Ovary (tissue), 9 donors: ENCODE results near the gene IGF1R. TPM values are rescaled to one million over a fixed set of nuclear protein-coding genes. Genes with fewer than 3 reads are reported as not detected.

Source experiments
- DNase-seq, 5 donors: peaks; one replicate each; pipeline ENCODE4 v3.0.0-alpha.2; 2019 to 2020
- H3K27ac ChIP-seq, 2 donors: fragments of 200-600 bp; one replicate each; pipeline versions ENCODE4 v1.5.1 to v1.8.0; 2019 to 2022
- H3K27me3 ChIP-seq: fragments of 200-600 bp; one replicate; pipeline ENCODE4 v1.8.0; 2022
- H3K36me3 ChIP-seq: fragments of 200-600 bp; sonication (generic); one replicate; pipeline ENCODE4 v1.5.1; 2019
- H3K4me1 ChIP-seq: one replicate; pipeline ENCODE4 v1.8.1; 2013; ENCODE audit warnings: mild to moderate bottlenecking, moderate library complexity; ENCODE audit not compliant: insufficient read depth
- H3K4me3 ChIP-seq: fragments of 200-600 bp; sonication (generic); one replicate; pipeline ENCODE4 v1.5.1; 2017
- H3K9me3 ChIP-seq, 2 donors: fragments of 200-600 bp in 1 of 2; sonication (generic) in 1 of 2; one replicate each; pipeline versions ENCODE4 v1.5.1 to v1.8.1; 2013 to 2019; ENCODE audit warnings: mild to moderate bottlenecking in 1 of 2, moderate library complexity in 1 of 2
- EP300 ChIP-seq: sonication (generic); formaldehyde crosslinking; IDR thresholded peaks from one replicate; pipeline ENCODE4 v1.6.1; 2017; ENCODE audit warnings: antibody characterized with exemption
- POLR2A ChIP-seq: fragments of 450-650 bp; IDR thresholded peaks from one replicate; pipeline ENCODE4 v1.6.1; 2017; ENCODE audit warnings: antibody characterized with exemption, mild to moderate bottlenecking, moderate library complexity
- WGBS, 3 donors: extraction: QIAGEN DNeasy Blood & Tissue Kit in 1 of 3; methylation state at CpG; one replicate each; pipeline versions ENCODE4 v1.1.5 to v1.1.7; 2013 to 2017; 5-methylcytosine and 5-hydroxymethylcytosine counted together
- intact Hi-C, 4 donors: fragments of 100-400 bp; cut with DNase I; formaldehyde crosslinking; loops; one replicate each; pipeline versions ENCODE4 v1.11.0 to v1.15.1; 2022 to 2023
- polyA plus RNA-seq, 2 donors: library from polyadenylated mRNA; stranded (reverse); fragments of 200-250 nt in 1 of 2; fragments of 350-450 nt in 1 of 2; fragmentation: Illumina TruSeq in 1 of 2; extraction: RNeasy Lipid Tissue Mini Kit (QIAGEN cat#74804) in 1 of 2; gene quantifications; one replicate each; pipeline ENCODE4 v1.2.3, GENCODE V29; 2013 to 2014
- total RNA-seq, 7 donors: library from RNA; depleted of rRNA in 2 of 7; stranded (reverse); fragments of >200 nt in 2 of 7; fragmentation: NEBNext Ultra II Directional in 3 of 7; extraction: Animal tissue kit (Norgen Biotek cat#: 25700) in 3 of 7; gene quantifications; one replicate each; pipeline versions ENCODE4 v1.1.0 to v1.2.4, GENCODE V29; 2016 to 2023
- TF ChIP-seq, protein P1 (sequence below), 3 donors: fragments of 450-650 bp in 2 of 3; fragments of 200-600 bp in 1 of 3; IDR thresholded peaks; one replicate each; pipeline versions ENCODE4 v1.5.1 to v1.8.0; 2016 to 2022; ENCODE audit warnings: antibody characterized with exemption in 3 of 3, mild to moderate bottlenecking in 1 of 3
- donor health status: DM: no; HTN: no; CAD: no; lungs with moderate emphysema.
- donor health status: DM: no; HTN: no; CAD: no.
- donor health status: Bipolar disorder and iron deficiency.
- donor health status: DM: yes; HTN: yes; CAD: no.
- donor health status: DM: no; HTN: no; CAD: no.
- donor health status: DM: yes; HTN: yes; CAD: no.

Gene IGF1R
- total and polyA plus RNA-seq, 9 donors = 15.4 to 88.7 (median 68.9) TPM

DNA sequence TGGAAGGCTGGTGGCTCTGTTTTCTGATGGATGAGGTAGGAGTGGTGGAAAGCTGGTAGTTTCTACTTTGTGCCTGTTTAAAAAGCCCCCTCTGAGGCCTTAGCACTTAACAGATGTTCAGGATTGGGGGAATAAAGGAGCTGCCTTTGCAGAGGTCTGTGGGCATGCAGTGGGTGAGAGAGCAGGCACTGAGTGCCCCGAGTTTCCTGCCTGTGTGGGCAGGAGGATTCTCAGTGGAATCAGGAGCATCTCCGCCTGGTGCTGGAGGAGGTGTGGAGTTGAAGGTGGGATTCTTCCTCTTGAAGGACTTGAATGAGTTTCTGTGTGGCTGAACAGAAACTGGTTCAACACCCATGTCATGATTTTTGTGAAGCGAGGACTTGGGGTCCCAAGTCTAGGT is 74.3 kb downstream of the IGF1R start:
- Histone ChIP-seq H3K36me3 (no peaks in the 10 kb centered on the region), H3K4me3 (no peak overlapping the region), H3K9me3 (no peaks in the 10 kb centered on the region), H3K4me1 (peaks cover 23% of the 10 kb centered on the region), H3K27ac (no peak overlapping the region), H3K27me3 (no peaks in the 10 kb centered on the region)
- intact Hi-C loops = no loop called here
- no peak for DNase-seq
- WGBS, 3 donors = 83 to 89% (median 88%) methylated on average over 3 of the region's 3 CpGs
- TF ChIP-seq EP300 (no peak), POLR2A (no peak)
- TF ChIP-seq, protein P1, sequence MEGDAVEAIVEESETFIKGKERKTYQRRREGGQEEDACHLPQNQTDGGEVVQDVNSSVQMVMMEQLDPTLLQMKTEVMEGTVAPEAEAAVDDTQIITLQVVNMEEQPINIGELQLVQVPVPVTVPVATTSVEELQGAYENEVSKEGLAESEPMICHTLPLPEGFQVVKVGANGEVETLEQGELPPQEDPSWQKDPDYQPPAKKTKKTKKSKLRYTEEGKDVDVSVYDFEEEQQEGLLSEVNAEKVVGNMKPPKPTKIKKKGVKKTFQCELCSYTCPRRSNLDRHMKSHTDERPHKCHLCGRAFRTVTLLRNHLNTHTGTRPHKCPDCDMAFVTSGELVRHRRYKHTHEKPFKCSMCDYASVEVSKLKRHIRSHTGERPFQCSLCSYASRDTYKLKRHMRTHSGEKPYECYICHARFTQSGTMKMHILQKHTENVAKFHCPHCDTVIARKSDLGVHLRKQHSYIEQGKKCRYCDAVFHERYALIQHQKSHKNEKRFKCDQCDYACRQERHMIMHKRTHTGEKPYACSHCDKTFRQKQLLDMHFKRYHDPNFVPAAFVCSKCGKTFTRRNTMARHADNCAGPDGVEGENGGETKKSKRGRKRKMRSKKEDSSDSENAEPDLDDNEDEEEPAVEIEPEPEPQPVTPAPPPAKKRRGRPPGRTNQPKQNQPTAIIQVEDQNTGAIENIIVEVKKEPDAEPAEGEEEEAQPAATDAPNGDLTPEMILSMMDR (IDR thresholded peaks at IDR 0.05) = no peak

DNA sequence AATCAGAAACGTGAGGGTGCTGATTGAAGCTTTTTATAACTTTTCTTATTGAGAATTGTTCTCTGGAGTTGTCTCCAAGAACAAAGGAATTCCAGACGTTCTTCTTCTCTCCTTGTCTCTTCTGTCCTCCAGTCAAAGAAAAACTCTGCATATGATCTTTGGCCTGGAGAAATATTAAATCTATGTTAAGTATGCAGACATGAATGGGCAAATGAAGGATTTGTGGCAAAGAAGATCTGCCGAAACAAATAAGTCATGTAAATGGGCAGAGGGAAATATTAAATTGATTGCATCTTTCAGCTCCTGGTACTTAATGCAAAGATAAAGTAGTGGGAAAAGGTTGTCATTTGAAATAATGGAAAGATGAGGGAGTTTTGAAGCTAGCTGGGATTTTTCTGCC is 74.9 kb downstream of the IGF1R start:
- no peak overlapping the region for H3K27ac ChIP-seq
- no peaks in the 10 kb centered on the region for H3K36me3 ChIP-seq
- no peak overlapping the region for H3K4me3 ChIP-seq
- WGBS, 3 donors = 45 to 51% (median 50%) methylated on average over 3 of the region's 3 CpGs
- peaks cover 24% of the 10 kb centered on the region for H3K4me1 ChIP-seq
- no peak for TF ChIP-seq EP300
- TF ChIP-seq, protein P1 (IDR thresholded peaks at IDR 0.05) = no peak
- no peak for TF ChIP-seq POLR2A
- no peaks in the 10 kb centered on the region for H3K27me3 ChIP-seq
- intact Hi-C loops = no loop called here
- no peak for DNase-seq
- H3K9me3 ChIP-seq = no peaks in the 10 kb centered on the region

- Histone ChIP-seq H3K36me3 (no peaks in the 10 kb centered on the region), H3K27ac (no peak overlapping the region), H3K27me3 (no peaks in the 10 kb centered on the region), H3K4me1 (peaks cover 27% of the 10 kb centered on the region), H3K9me3 (no peaks in the 10 kb centered on the region), H3K4me3 (no peak overlapping the region)
- no peak for DNase-seq
- intact Hi-C loops = no loop called here
- no peak for TF ChIP-seq EP300
- TF ChIP-seq, protein P1 (IDR thresholded peaks at IDR 0.05) = no peak
- no peak for TF ChIP-seq POLR2A
- 94 to 100% (median 97%) methylated on average over 1 of the region's 1 CpG for WGBS, 3 donors
Observed at GRCh38 chr15:98724048-98724447, 75.7 kb downstream of the IGF1R start.

DNA sequence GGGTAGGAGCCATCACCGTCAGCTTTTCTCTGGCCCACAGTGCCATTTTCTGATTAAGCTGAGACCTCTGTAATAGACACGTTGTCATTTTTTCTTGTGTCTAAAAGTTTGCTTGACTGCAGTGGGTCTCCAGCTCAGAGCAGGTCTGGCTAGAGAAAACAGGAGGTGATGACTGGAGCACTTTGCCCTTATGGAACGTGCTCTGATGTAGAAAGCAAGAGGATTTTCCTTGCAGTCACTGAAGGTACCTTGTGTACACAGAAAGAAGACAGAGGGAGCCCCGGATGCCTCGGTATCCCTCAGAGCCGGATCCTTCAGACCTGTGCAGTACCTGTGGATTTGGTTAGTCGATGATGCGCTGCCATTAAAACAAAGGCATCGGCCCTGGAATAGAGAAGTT is 76.2 kb downstream of the IGF1R start:
- peaks cover 25% of the 10 kb centered on the region for H3K4me1 ChIP-seq
- no peak overlapping the region for H3K4me3 ChIP-seq
- intact Hi-C loops = no loop called here
- H3K9me3 ChIP-seq = no peaks in the 10 kb centered on the region
- TF ChIP-seq, protein P1 (IDR thresholded peaks at IDR 0.05) = no peak
- no peak for TF ChIP-seq POLR2A
- no peaks in the 10 kb centered on the region for H3K36me3 ChIP-seq
- WGBS, 3 donors = 89 to 93% (median 92%) methylated on average over 9 of the region's 9 CpGs
- no peak for DNase-seq
- H3K27me3 ChIP-seq = no peaks in the 10 kb centered on the region
- no peak overlapping the region for H3K27ac ChIP-seq

DNA sequence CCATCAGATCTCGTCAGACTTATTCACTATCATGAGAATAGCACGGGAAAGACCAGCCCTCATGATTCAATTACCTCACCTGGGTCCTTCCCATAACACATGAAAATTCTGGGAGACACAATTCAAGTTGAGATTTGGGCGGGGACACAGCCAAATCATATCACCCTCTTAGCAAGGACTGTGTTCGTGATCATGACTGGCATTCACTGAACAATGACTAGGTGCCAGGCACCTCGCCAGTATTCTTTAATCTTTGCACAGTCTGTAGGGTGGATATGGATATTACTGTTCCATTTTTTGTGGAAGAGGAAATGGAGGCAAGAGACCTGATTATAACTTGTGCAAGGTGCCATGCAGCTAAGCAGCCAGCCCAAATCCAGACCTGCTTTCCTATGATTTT is 77.5 kb downstream of the IGF1R start:
- H3K27ac ChIP-seq = no peak overlapping the region
- 77 to 92% (median 83%) methylated on average over 5 of the region's 5 CpGs for WGBS, 3 donors
- H3K9me3 ChIP-seq = no peaks in the 10 kb centered on the region
- H3K4me1 ChIP-seq = peaks cover 25% of the 10 kb centered on the region
- TF ChIP-seq, protein P1 (IDR thresholded peaks at IDR 0.05) = no peak
- TF ChIP-seq POLR2A = no peak
- TF ChIP-seq EP300 = no peak
- intact Hi-C loops = no loop called here
- H3K27me3 ChIP-seq = no peaks in the 10 kb centered on the region
- no peak for DNase-seq
- H3K36me3 ChIP-seq = no peaks in the 10 kb centered on the region
- H3K4me3 ChIP-seq = no peak overlapping the region
